Memory B cell (primary cell): ENCODE measurements around the gene ZNF397.

Source experiments
- ATAC-seq: fragments of 150-1000 bp; cut with Tn5 transposase; 2 replicates; pipeline ENCODE4 v1.10.0; 2021; ENCODE audit warnings: low read depth, mild to moderate bottlenecking, moderate library complexity
- DNase-seq, 2 donors: peaks; one replicate each; pipeline ENCODE4 v3.0.0; 2022; ENCODE audit warnings: low spot score in 2 of 2
- H3K27ac Mint-ChIP-seq: one replicate; pipeline ENCODE4 v1.8.0; 2022; ENCODE audit warnings: mild to moderate bottlenecking, moderate library complexity, mixed read lengths
- H3K27me3 Mint-ChIP-seq: one replicate; pipeline ENCODE4 v1.8.0; 2022; ENCODE audit warnings: mixed read lengths
- H3K36me3 Mint-ChIP-seq: one replicate; pipeline ENCODE4 v1.8.0; 2022; ENCODE audit warnings: mild to moderate bottlenecking, mixed read lengths
- H3K4me1 Mint-ChIP-seq: one replicate; pipeline ENCODE4 v1.8.0; 2022; ENCODE audit warnings: mixed read lengths
- H3K4me3 Mint-ChIP-seq: one replicate; pipeline ENCODE4 v1.8.0; 2022; ENCODE audit warnings: mild to moderate bottlenecking, moderate library complexity, mixed read lengths
- H3K9me3 Mint-ChIP-seq: one replicate; pipeline ENCODE4 v1.8.0; 2022; ENCODE audit warnings: mixed read lengths

Gene ZNF397

DNA sequence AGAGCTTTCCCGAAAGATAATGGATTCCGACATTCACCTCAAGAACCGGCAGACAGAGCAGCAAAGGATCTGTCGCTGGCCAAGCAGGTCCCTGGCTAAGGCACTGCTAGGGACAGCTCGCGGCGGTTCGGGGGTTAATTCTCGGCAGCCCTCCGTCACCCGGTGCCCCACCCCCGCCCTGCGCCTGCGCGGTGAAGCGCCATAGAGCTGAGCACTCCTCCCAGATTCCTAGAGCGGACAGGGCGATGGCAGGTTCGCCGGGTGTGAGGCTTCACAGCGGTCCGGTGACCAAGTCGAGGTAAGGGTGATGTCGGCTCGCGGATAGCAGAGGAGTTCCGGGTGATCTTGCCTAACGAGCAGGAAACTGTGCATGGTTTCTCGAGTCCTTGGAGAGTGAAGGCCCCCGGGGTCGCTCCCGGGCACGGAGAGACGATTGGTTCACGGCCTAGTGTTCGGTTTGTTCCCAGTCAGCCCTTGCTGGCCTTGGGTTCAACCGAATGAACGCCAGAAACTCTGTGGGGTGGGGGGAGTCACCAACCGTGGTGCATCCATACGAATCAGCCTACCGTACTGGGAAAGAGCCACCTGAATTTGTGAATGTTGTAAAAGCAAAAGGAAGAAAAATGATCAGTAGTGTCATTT lies 49.4 kb downstream of the ZNF397 start, which contains the start of gene ZSCAN30:
ZSCAN30 (minus strand) TSS at position 136 of the 642 bp plus-strand sequence. CDS start 25,877 bp downstream, outside the sequence.
- H3K4me1 Mint-ChIP-seq: peaks cover 45% of the 10 kb centered on the region
- peaks cover 17% of the 10 kb centered on the region for H3K36me3 Mint-ChIP-seq
- no peaks in the 10 kb centered on the region for H3K27me3 Mint-ChIP-seq
- H3K27ac Mint-ChIP-seq: peak within 1 kb of the TSS; percentile 97
- peak within 1 kb of the TSS; percentile 94 for H3K4me3 Mint-ChIP-seq
- DNase-seq: peak; percentile 95 to 99
- peaks cover 6% of the 10 kb centered on the region for H3K9me3 Mint-ChIP-seq
- peak; percentile 91 for ATAC-seq

DNA sequence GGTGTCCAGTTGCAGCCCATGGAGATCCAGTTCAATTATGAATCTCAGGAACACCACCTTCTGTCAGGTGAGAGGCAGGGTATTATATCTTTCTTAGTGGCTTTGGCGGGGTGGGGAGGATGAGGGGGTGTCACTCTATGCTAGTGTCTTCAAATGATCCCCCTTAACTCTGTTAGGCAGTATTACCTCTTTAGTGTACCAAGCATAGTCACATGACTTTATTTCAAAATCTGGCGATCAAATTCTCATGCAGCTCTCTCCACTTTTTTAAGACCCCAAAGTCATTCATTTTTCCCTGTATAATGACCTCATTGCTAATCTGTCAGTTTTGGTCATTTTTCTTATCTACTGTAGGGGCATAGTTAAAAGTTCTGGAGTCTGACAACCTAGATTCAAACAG lies 50.3 kb downstream of the ZNF397 start:
- peaks cover 25% of the 10 kb centered on the region for H3K36me3 Mint-ChIP-seq

DNA sequence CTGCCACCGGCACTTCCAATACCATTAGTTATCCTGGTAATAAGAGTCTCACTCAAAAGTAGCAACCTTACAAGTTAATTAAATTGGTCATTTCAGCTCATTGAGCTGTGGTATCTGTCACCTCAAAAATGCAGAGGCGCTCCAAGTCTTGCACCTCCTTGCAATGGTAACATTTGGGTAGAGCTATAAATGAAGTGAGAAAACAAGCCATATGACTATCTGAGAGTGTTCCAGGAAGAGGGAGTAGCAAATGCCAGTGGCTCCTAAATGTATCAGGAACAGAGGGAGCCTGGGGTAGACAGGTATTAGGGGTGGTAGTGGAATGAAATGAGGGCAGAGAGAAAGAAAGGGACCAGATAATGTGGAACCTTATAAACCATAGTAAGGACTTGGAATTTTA lies 55.2 kb downstream of the ZNF397 start:
- H3K36me3 Mint-ChIP-seq: peaks cover 55% of the 10 kb centered on the region
- no peak overlapping the region for H3K4me3 Mint-ChIP-seq
- no peak for ATAC-seq
- H3K4me1 Mint-ChIP-seq: peaks cover 31% of the 10 kb centered on the region
- no peak overlapping the region for H3K27ac Mint-ChIP-seq
- no peaks in the 10 kb centered on the region for H3K27me3 Mint-ChIP-seq
- H3K9me3 Mint-ChIP-seq: peaks cover 8% of the 10 kb centered on the region
- DNase-seq: no peak

More for the DNA sequence above, 50.3 kb downstream of the ZNF397 start:
- H3K9me3 Mint-ChIP-seq: peaks cover 2% of the 10 kb centered on the region
- H3K4me3 Mint-ChIP-seq: peak overlapping the region; percentile 94
- peaks cover 48% of the 10 kb centered on the region for H3K4me1 Mint-ChIP-seq
- ATAC-seq: no peak
- H3K27ac Mint-ChIP-seq: peak overlapping the region; percentile 97
- no peaks in the 10 kb centered on the region for H3K27me3 Mint-ChIP-seq
- DNase-seq: no peak

DNA sequence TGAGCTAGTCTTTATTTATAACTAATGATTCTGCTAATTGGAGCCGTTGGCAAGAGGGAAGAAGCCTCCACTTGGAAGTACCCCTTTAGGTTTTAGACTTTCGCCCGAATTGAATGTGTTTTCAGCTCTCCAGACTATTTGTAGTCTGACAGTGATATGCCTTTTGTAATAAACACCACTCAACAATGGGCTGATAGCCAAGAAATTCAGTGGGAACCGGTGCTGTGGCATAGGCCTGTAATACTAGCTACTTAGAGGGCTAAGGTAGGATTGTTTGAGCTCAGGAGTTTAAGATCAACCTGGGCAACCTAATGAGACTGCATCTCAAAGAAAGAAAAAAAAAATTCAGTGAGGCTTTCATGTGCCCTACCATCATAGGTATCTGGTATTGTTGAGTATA lies 62.8 kb downstream of the ZNF397 start:
- ATAC-seq: no peak
- Mint-ChIP-seq H3K9me3 (peaks cover 15% of the 10 kb centered on the region), H3K27me3 (no peaks in the 10 kb centered on the region), H3K27ac (no peak overlapping the region), H3K36me3 (peaks cover 63% of the 10 kb centered on the region), H3K4me3 (no peak overlapping the region), H3K4me1 (no peaks in the 10 kb centered on the region)
- DNase-seq: no peak

DNA sequence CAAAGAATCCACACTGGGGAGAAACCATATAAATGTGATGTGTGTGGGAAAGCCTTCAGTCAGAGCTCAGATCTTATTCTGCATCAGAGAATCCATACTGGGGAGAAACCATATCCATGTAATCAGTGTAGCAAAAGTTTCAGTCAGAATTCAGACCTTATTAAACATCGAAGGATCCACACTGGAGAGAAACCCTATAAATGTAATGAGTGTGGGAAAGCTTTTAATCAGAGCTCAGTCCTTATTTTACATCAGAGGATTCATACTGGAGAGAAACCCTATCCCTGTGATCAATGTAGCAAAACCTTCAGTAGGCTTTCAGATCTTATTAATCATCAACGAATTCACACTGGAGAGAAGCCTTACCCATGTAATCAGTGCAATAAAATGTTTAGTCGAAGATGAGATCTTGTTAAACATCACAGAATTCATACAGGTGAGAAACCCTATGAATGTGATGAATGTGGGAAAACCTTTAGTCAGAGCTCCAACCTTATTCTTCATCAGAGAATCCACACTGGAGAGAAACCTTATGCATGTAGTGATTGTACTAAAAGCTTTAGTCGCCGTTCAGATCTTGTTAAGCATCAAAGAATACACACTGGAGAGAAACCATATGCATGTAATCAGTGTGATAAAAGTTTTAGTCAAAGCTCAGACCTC lies 65.9 kb downstream of the ZNF397 start:
- H3K27me3 Mint-ChIP-seq: no peaks in the 10 kb centered on the region

More for the DNA sequence above, 65.9 kb downstream of the ZNF397 start:
- no peak overlapping the region for H3K27ac Mint-ChIP-seq
- peaks cover 52% of the 10 kb centered on the region for H3K36me3 Mint-ChIP-seq
- H3K4me1 Mint-ChIP-seq: no peaks in the 10 kb centered on the region
- DNase-seq (no peak), ATAC-seq (no peak)
- no peak overlapping the region for H3K4me3 Mint-ChIP-seq
- H3K9me3 Mint-ChIP-seq: peaks cover 17% of the 10 kb centered on the region
